ENCODE measurements around the gene GINS3.

GINS3 gene

DNA sequence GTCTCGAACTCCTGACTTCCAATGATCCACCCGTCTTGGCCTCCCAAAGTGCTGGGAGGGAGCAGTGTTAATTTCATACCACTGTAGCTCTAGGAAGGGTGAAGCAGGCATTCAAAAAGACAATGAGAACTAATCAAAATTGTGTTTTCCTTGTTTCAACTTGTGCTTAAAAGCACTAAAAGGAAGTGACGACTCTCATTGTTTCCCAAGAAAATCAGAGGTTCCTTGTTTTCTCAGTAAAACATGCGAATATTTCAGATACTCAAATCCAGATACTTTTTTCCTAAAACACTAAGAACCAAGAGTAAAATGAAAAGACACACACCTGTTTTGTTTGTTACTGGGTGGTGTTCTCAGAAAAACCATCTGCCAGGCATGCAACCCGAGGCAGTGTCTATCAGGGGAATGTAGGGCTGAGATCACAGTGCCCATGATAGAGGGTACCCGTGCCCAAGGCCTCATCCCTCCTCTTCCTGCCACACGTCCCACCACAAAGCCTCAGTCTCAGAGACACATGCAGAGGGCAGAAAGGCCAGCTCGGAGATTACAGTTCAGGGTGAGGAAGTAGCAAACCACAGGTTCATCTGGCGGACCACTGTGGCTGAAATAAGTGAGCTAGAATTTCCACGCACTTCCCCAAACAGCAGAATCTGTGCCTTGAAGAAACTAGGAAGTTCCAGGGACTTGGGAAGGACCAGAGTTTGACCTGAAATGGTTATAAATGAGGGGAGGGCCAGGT, 33.7 kb downstream of the GINS3 start:
- DNase-seq: no peak
- TF ChIP-seq, protein P1, sequence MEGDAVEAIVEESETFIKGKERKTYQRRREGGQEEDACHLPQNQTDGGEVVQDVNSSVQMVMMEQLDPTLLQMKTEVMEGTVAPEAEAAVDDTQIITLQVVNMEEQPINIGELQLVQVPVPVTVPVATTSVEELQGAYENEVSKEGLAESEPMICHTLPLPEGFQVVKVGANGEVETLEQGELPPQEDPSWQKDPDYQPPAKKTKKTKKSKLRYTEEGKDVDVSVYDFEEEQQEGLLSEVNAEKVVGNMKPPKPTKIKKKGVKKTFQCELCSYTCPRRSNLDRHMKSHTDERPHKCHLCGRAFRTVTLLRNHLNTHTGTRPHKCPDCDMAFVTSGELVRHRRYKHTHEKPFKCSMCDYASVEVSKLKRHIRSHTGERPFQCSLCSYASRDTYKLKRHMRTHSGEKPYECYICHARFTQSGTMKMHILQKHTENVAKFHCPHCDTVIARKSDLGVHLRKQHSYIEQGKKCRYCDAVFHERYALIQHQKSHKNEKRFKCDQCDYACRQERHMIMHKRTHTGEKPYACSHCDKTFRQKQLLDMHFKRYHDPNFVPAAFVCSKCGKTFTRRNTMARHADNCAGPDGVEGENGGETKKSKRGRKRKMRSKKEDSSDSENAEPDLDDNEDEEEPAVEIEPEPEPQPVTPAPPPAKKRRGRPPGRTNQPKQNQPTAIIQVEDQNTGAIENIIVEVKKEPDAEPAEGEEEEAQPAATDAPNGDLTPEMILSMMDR (IDR thresholded peaks at IDR 0.05): no peak
- Mint-ChIP-seq H3K4me3 (no peak overlapping the region), H3K27ac (no peak overlapping the region), H3K4me1 (peaks cover 17% of the 10 kb centered on the region), H3K9me3 (no peaks in the 10 kb centered on the region), H3K36me3 (ENCODE audit: low read depth) (no peaks in the 10 kb centered on the region), H3K27me3 (ENCODE audit: low read depth, poor library complexity) (peaks cover 56% of the 10 kb centered on the region)

DNA sequence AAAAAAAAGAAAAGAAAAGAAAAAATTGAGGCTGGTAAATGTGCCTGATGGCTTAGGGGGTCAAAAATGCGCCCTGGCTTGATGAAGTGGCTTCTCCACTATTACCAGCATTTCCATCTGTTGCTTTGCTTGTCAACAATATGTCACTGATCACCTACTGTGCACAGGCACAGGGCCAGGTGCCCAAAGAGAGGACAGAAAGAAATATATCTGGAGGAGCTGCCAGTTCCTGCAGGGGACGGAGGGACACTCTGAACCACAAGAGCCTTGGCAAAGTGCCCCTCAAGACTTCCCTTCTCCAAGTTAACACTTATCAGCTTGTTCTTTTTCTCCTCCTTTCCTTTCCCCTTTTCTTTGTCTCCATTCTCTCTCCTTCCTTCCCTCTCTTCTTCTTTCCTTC, 34.7 kb downstream of the GINS3 start:
- DNase-seq: no peak
- no peaks in the 10 kb centered on the region for H3K36me3 Mint-ChIP-seq (ENCODE audit: low read depth)
- peaks cover 59% of the 10 kb centered on the region for H3K27me3 Mint-ChIP-seq (ENCODE audit: low read depth, poor library complexity)
- peaks cover 10% of the 10 kb centered on the region for H3K4me1 Mint-ChIP-seq
- no peak overlapping the region for H3K27ac Mint-ChIP-seq
- TF ChIP-seq, protein P1 (IDR thresholded peaks at IDR 0.05): no peak
- no peaks in the 10 kb centered on the region for H3K9me3 Mint-ChIP-seq
- no peak overlapping the region for H3K4me3 Mint-ChIP-seq

DNA sequence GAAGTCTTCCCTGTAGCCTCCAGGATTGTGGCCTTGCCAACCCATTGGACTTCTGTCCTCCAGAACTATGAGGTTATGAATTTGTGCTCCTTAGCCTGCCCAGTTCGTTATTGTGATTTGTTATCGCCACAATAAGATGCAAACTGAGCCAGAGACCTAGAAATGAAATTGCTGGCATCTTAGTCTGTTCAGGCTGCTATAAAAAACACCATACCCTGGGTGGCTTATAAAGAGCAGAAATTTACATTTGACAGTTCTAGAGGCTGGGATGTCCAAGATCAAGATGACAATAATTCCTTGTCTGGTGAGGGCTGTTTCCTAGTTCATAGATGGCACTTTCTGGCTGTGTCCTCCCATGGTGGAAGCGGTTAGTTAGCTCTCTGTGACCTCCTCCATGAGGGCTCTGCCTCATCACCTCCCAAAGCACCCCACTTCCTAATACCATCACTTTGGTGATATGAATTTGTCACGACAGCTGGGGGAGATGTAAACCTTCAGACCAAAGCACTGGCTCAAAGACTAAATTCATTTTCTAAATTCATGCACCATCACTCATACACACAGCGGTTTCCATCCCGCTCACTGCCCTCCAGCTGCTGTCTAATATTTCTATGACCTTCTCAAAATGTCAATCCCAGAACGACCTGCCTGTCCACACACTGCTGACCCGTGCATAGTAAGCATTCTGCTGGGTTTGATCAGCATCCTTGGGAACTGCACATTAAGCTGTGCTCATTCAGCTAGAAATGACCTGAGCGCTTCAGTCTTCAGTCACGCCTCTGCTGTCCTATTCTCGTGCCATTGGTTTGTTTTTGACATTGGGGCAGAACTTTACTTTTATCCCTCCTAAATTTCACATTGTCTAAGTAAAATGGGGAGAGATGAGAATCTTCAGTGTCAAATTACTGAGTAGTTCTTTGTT, 36.6 kb downstream of the GINS3 start:
- Mint-ChIP-seq H3K4me3 (no peak overlapping the region), H3K4me1 (peaks cover 10% of the 10 kb centered on the region)

DNA sequence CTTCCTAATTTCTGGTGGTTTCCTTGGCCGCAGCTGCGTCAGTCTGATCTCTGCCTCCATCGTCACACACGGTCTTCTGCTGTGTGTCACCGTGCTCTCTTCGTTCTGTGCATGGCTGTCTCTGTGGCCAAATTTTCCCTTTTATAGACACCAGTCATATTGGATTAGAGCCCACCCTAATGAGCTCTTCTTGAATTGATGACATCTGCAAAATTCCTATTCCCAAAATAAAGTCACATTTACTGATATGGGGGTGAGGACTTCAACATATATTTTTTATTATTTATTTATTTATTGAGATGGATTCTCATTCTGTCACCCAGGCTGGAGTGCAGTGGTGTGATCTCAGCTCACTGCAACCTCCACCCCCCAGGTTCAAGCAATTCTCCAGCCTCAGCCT, 38.4 kb downstream of the GINS3 start:
- H3K4me1 Mint-ChIP-seq: peaks cover 10% of the 10 kb centered on the region
- peaks cover 44% of the 10 kb centered on the region for H3K27me3 Mint-ChIP-seq (ENCODE audit: low read depth, poor library complexity)
- no peak overlapping the region for H3K4me3 Mint-ChIP-seq
- TF ChIP-seq, protein P1 (IDR thresholded peaks at IDR 0.05): no peak
- no peak overlapping the region for H3K27ac Mint-ChIP-seq
- no peaks in the 10 kb centered on the region for H3K36me3 Mint-ChIP-seq (ENCODE audit: low read depth)
- no peak for DNase-seq
- no peaks in the 10 kb centered on the region for H3K9me3 Mint-ChIP-seq

More for the DNA sequence above, 36.6 kb downstream of the GINS3 start:
- H3K36me3 Mint-ChIP-seq (ENCODE audit: low read depth): no peaks in the 10 kb centered on the region
- peaks cover 56% of the 10 kb centered on the region for H3K27me3 Mint-ChIP-seq (ENCODE audit: low read depth, poor library complexity)
- no peak for DNase-seq
- TF ChIP-seq, protein P1 (IDR thresholded peaks at IDR 0.05): no peak
- H3K27ac Mint-ChIP-seq: no peak overlapping the region
- no peaks in the 10 kb centered on the region for H3K9me3 Mint-ChIP-seq

DNA sequence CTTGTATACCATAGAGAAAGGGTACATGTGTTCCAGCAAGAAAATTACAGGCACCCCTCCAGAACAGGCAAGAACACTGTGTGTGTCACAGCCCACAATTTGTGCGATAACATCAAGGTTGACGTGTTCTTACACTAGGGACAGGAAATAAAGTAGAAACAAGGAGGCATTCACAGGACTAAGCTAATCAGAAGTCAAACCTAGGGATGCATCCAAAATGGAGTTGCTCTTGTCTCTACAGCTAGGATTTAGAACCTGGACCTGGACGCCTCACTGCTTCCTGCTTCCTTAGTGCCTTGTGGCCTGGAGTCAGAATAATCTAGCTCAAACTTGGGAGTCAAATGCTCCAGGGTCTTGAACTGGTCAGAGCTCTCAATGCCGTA, 41.3 kb downstream of the GINS3 start:
- Mint-ChIP-seq H3K9me3 (peaks cover 5% of the 10 kb centered on the region), H3K36me3 (ENCODE audit: low read depth) (no peaks in the 10 kb centered on the region), H3K4me1 (peaks cover 10% of the 10 kb centered on the region), H3K27me3 (ENCODE audit: low read depth, poor library complexity) (peaks cover 29% of the 10 kb centered on the region), H3K4me3 (no peak overlapping the region), H3K27ac (no peak overlapping the region)
- DNase-seq: no peak
- TF ChIP-seq, protein P1 (IDR thresholded peaks at IDR 0.05): no peak
